HEK293 (cell line): ENCODE data around the gene SCN8A.
A peak's percentile ranks its signal among the peaks of the same experiment; 100 is the strongest.

Source experiments
- HOXC10 ChIP-seq: sonication (generic); formaldehyde crosslinking; IDR thresholded peaks from 2 replicates; pipeline ENCODE4 v1.8.1; 2023; ENCODE audit warnings: mild to moderate bottlenecking, missing genetic modification reagents
- KLF1 ChIP-seq: fragments of 450-650 bp; formaldehyde crosslinking; IDR thresholded peaks from 2 replicates; pipeline ENCODE4 v1.5.1; 2016; ENCODE audit warnings: missing biosample characterization, missing genetic modification characterization
- KLF9 ChIP-seq: fragments of 450-650 bp; formaldehyde crosslinking; IDR thresholded peaks from 2 replicates; pipeline ENCODE4 v1.5.1; 2016; ENCODE audit warnings: missing biosample characterization, missing genetic modification characterization, low read depth
- RBAK ChIP-seq: fragments of 450-650 bp; formaldehyde crosslinking; IDR thresholded peaks from 2 replicates; pipeline ENCODE4 v1.5.1; 2016; ENCODE audit warnings: missing biosample characterization, missing genetic modification characterization
- SALL2 ChIP-seq: fragments of 450-650 bp; formaldehyde crosslinking; IDR thresholded peaks from 2 replicates; pipeline ENCODE4 v1.5.0; 2017; ENCODE audit warnings: missing biosample characterization, mild to moderate bottlenecking, missing genetic modification characterization, borderline replicate concordance
- SCRT1 ChIP-seq: fragments of 450-650 bp; formaldehyde crosslinking; IDR thresholded peaks from 2 replicates; pipeline ENCODE4 v1.5.1; 2016; ENCODE audit warnings: missing biosample characterization, missing genetic modification characterization, borderline replicate concordance
- TRIM28 ChIP-seq: IDR thresholded peaks from 2 replicates; pipeline ENCODE4 v1.6.1; 2011; ENCODE audit warnings: low read length, control low read depth, borderline replicate concordance
- ZEB2 ChIP-seq: fragments of 450-650 bp; formaldehyde crosslinking; IDR thresholded peaks from 2 replicates; pipeline ENCODE4 v1.5.1; 2016; ENCODE audit warnings: missing biosample characterization, missing genetic modification characterization
- ZNF140 ChIP-seq: fragments of 450-650 bp; formaldehyde crosslinking; IDR thresholded peaks from 2 replicates; pipeline ENCODE4 v1.5.1; 2016; ENCODE audit warnings: missing biosample characterization, missing genetic modification characterization
- ZNF23 ChIP-seq: fragments of 450-650 bp; formaldehyde crosslinking; IDR thresholded peaks from 2 replicates; pipeline ENCODE4 v1.5.1; 2016; ENCODE audit warnings: missing biosample characterization, missing genetic modification characterization, borderline replicate concordance
- ZNF302 ChIP-seq: fragments of 450-650 bp; formaldehyde crosslinking; IDR thresholded peaks from 2 replicates; pipeline ENCODE4 v1.5.1; 2016; ENCODE audit warnings: missing biosample characterization, missing genetic modification characterization, low read depth
- ZNF311 ChIP-seq: fragments of 450-650 bp; formaldehyde crosslinking; IDR thresholded peaks from 2 replicates; pipeline ENCODE4 v1.5.1; 2017; ENCODE audit warnings: missing biosample characterization, missing genetic modification characterization, borderline replicate concordance
- ZNF324 ChIP-seq: fragments of 450-650 bp; formaldehyde crosslinking; IDR thresholded peaks from 2 replicates; pipeline ENCODE4 v1.5.1; 2016; ENCODE audit warnings: missing biosample characterization, missing genetic modification characterization
- ZNF335 ChIP-seq: fragments of 450-650 bp; formaldehyde crosslinking; conservative IDR thresholded peaks from 2 replicates; pipeline ENCODE4 v1.5.1; 2016; ENCODE audit warnings: missing biosample characterization, missing genetic modification characterization
- ZNF433 ChIP-seq: fragments of 450-650 bp; formaldehyde crosslinking; IDR thresholded peaks from 2 replicates; pipeline ENCODE4 v1.5.1; 2016; ENCODE audit warnings: missing biosample characterization, missing genetic modification characterization, low read depth
- ZNF548 ChIP-seq: fragments of 450-650 bp; formaldehyde crosslinking; IDR thresholded peaks from 2 replicates; pipeline ENCODE4 v1.5.1; 2016; ENCODE audit warnings: missing biosample characterization, missing genetic modification characterization
- ZNF571 ChIP-seq: fragments of 450-650 bp; formaldehyde crosslinking; IDR thresholded peaks from 2 replicates; pipeline ENCODE4 v1.5.0; 2017; ENCODE audit warnings: missing biosample characterization, missing genetic modification characterization
- ZNF660 ChIP-seq: fragments of 450-650 bp; IDR thresholded peaks from 2 replicates; pipeline ENCODE4 v1.5.1; 2018; ENCODE audit warnings: missing biosample characterization, mild to moderate bottlenecking, missing genetic modification characterization
- ZNF670 ChIP-seq: fragments of 450-650 bp; formaldehyde crosslinking; IDR thresholded peaks from 2 replicates; pipeline ENCODE4 v1.5.1; 2016; ENCODE audit warnings: missing biosample characterization, missing genetic modification characterization, low read depth
- ZNF701 ChIP-seq: fragments of 450-650 bp; formaldehyde crosslinking; IDR thresholded peaks from 2 replicates; pipeline ENCODE4 v1.5.1; 2016; ENCODE audit warnings: missing biosample characterization, missing genetic modification characterization
- ZNF707 ChIP-seq: fragments of 450-650 bp; formaldehyde crosslinking; IDR thresholded peaks from 2 replicates; pipeline ENCODE4 v1.5.1; 2016; ENCODE audit warnings: missing biosample characterization, missing genetic modification characterization
- ZNF791 ChIP-seq: fragments of 450-650 bp; formaldehyde crosslinking; IDR thresholded peaks from 2 replicates; pipeline ENCODE4 v1.5.1; 2016; ENCODE audit warnings: missing biosample characterization, missing genetic modification characterization
- ZNF837 ChIP-seq: fragments of 450-650 bp; formaldehyde crosslinking; IDR thresholded peaks from 2 replicates; pipeline ENCODE4 v1.5.1; 2016; ENCODE audit warnings: missing biosample characterization, missing genetic modification characterization
- ZSCAN30 ChIP-seq: fragments of 450-650 bp; IDR thresholded peaks from 2 replicates; pipeline ENCODE4 v1.5.1; 2018; ENCODE audit warnings: missing biosample characterization, mild to moderate bottlenecking, missing genetic modification characterization, moderate library complexity
- TF ChIP-seq, protein P1 (sequence below): fragments of 450-650 bp; formaldehyde crosslinking; IDR thresholded peaks from 2 replicates; pipeline ENCODE4 v1.5.1; 2016; ENCODE audit warnings: missing biosample characterization, missing genetic modification characterization
- TF ChIP-seq, protein P2 (sequence below): fragments of 450-650 bp; formaldehyde crosslinking; optimal IDR thresholded peaks from 2 replicates; pipeline ENCODE3; 2016; ENCODE audit warnings: missing biosample characterization, mild to moderate bottlenecking, missing genetic modification characterization
- TF ChIP-seq, protein P3 (sequence below): sonication (generic); formaldehyde crosslinking; IDR thresholded peaks from 2 replicates; pipeline ENCODE4 v1.8.1; 2022; ENCODE audit warnings: mild to moderate bottlenecking, moderate library complexity, missing genetic modification reagents
- TF ChIP-seq, protein P4 (sequence below): fragments of 450-650 bp; formaldehyde crosslinking; IDR thresholded peaks from 2 replicates; pipeline ENCODE4 v1.5.1; 2016; ENCODE audit warnings: missing biosample characterization, missing genetic modification characterization
- TF ChIP-seq, protein P5 (sequence below): fragments of 450-650 bp; formaldehyde crosslinking; IDR thresholded peaks from 2 replicates; pipeline ENCODE4 v1.5.1; 2017; ENCODE audit warnings: missing biosample characterization, missing genetic modification characterization
- TF ChIP-seq, protein P6 (sequence below): fragments of 450-650 bp; formaldehyde crosslinking; IDR thresholded peaks from 2 replicates; pipeline ENCODE4 v1.5.1; 2016; ENCODE audit warnings: missing biosample characterization, missing genetic modification characterization, low read depth
- TF ChIP-seq, protein P7 (sequence below): fragments of 450-650 bp; formaldehyde crosslinking; IDR thresholded peaks from 2 replicates; pipeline ENCODE4 v1.5.1; 2016; ENCODE audit warnings: missing biosample characterization, missing genetic modification characterization

Gene SCN8A

DNA sequence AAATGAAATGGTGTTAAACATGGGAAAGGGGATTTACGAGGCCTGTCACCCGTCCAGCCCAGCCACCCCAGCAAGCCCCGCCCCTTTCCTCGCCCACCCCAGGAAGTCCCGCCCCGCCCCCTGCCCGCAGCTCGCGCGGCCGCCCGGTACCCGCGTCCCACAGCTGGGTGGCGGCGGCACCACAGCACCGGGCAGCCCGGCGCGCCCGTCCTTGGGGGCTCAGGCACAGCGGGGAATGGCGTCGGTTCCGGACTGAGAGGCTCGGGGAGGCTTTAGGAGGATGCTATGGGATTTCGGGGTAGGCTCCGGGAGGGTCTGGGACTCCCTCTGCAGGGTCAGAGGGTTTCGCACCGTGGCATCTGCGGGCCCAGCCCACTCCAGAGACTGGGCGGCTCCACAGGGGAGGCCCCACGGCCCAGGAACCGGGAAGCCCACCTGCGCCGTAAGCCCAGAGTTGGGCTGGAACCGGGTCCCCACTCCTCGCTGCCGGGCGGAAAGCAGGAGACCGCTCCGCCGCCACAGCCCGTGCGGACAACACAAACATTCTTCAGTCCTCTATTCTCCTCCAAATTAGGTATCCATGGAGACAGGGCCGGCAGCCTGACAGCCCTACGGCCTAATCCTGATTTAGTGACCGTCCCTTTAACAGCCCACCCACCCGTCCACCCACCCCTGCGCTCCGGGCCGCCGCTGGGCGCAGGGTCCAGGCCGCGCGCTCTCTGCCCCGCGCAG is 256.0 kb downstream of the SCN8A start (continued):
- TF ChIP-seq KLF9 = 0 out of 2 replicates have a peak, but pooled peaks have one; percentile 31
- no peak for TF ChIP-seq ZNF670 (tag by site-specific recombination)
- peak; percentile 93 for TF ChIP-seq ZNF335 (tag by site-specific recombination)
- no peak for TF ChIP-seq SALL2 (tag by site-specific recombination)
- no peak for TF ChIP-seq ZNF707
- no peak for TF ChIP-seq ZNF324 (tag by site-specific recombination)
- TF ChIP-seq, protein P1, sequence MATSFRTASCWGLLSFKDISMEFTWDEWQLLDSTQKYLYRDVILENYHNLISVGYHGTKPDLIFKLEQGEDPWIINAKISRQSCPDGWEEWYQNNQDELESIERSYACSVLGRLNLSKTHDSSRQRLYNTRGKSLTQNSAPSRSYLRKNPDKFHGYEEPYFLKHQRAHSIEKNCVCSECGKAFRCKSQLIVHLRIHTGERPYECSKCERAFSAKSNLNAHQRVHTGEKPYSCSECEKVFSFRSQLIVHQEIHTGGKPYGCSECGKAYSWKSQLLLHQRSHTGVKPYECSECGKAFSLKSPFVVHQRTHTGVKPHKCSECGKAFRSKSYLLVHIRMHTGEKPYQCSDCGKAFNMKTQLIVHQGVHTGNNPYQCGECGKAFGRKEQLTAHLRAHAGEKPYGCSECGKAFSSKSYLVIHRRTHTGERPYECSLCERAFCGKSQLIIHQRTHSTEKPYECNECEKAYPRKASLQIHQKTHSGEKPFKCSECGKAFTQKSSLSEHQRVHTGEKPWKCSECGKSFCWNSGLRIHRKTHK (tag by site-specific recombination) = no peak
- TF ChIP-seq SCRT1 (tag by site-specific recombination) = no peak
- TF ChIP-seq, protein P2, sequence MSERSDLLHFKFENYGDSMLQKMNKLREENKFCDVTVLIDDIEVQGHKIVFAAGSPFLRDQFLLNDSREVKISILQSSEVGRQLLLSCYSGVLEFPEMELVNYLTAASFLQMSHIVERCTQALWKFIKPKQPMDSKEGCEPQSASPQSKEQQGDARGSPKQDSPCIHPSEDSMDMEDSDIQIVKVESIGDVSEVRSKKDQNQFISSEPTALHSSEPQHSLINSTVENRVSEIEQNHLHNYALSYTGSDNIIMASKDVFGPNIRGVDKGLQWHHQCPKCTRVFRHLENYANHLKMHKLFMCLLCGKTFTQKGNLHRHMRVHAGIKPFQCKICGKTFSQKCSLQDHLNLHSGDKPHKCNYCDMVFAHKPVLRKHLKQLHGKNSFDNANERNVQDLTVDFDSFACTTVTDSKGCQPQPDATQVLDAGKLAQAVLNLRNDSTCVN (tag by site-specific recombination) = peak; percentile 63
- no peak for TF ChIP-seq ZNF837 (tag by site-specific recombination)
- no peak for TF ChIP-seq ZNF433
- no peak for TF ChIP-seq ZNF660 (tag by site-specific recombination)
- TF ChIP-seq TRIM28 = no peak
- no peak for TF ChIP-seq RBAK (tag by site-specific recombination)
- TF ChIP-seq, protein P3, sequence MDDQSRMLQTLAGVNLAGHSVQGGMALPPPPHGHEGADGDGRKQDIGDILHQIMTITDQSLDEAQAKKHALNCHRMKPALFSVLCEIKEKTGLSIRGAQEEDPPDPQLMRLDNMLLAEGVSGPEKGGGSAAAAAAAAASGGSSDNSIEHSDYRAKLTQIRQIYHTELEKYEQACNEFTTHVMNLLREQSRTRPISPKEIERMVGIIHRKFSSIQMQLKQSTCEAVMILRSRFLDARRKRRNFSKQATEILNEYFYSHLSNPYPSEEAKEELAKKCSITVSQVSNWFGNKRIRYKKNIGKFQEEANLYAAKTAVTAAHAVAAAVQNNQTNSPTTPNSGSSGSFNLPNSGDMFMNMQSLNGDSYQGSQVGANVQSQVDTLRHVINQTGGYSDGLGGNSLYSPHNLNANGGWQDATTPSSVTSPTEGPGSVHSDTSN (CRISPR knock-in tag) = no peak
- no peak for TF ChIP-seq ZNF791 (tag by site-specific recombination)
- TF ChIP-seq KLF1 (tag by site-specific recombination) = no peak
- TF ChIP-seq ZEB2 (tag by site-specific recombination) = peak; percentile 43
- 0 out of 2 replicates have a peak, but pooled peaks have one; percentile 22 for TF ChIP-seq ZSCAN30 (tag by site-specific recombination)
- TF ChIP-seq ZNF701 (tag by site-specific recombination) = no peak
- TF ChIP-seq, protein P4, sequence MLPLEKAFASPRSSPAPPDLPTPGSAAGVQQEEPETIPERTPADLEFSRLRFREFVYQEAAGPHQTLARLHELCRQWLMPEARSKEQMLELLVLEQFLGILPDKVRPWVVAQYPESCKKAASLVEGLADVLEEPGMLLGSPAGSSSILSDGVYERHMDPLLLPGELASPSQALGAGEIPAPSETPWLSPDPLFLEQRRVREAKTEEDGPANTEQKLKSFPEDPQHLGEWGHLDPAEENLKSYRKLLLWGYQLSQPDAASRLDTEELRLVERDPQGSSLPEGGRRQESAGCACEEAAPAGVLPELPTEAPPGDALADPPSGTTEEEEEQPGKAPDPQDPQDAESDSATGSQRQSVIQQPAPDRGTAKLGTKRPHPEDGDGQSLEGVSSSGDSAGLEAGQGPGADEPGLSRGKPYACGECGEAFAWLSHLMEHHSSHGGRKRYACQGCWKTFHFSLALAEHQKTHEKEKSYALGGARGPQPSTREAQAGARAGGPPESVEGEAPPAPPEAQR (tag by site-specific recombination) = no peak
- TF ChIP-seq ZNF571 (tag by site-specific recombination) = no peak
- TF ChIP-seq ZNF548 (tag by site-specific recombination) = no peak
- TF ChIP-seq, protein P5, sequence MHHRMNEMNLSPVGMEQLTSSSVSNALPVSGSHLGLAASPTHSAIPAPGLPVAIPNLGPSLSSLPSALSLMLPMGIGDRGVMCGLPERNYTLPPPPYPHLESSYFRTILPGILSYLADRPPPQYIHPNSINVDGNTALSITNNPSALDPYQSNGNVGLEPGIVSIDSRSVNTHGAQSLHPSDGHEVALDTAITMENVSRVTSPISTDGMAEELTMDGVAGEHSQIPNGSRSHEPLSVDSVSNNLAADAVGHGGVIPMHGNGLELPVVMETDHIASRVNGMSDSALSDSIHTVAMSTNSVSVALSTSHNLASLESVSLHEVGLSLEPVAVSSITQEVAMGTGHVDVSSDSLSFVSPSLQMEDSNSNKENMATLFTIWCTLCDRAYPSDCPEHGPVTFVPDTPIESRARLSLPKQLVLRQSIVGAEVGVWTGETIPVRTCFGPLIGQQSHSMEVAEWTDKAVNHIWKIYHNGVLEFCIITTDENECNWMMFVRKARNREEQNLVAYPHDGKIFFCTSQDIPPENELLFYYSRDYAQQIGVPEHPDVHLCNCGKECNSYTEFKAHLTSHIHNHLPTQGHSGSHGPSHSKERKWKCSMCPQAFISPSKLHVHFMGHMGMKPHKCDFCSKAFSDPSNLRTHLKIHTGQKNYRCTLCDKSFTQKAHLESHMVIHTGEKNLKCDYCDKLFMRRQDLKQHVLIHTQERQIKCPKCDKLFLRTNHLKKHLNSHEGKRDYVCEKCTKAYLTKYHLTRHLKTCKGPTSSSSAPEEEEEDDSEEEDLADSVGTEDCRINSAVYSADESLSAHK (tag by site-specific recombination) = no peak
- no peak for TF ChIP-seq ZNF311 (tag by site-specific recombination)
- TF ChIP-seq HOXC10 = no peak
- no peak for TF ChIP-seq ZNF140 (tag by site-specific recombination)
- TF ChIP-seq ZNF23 = no peak
- TF ChIP-seq, protein P6, sequence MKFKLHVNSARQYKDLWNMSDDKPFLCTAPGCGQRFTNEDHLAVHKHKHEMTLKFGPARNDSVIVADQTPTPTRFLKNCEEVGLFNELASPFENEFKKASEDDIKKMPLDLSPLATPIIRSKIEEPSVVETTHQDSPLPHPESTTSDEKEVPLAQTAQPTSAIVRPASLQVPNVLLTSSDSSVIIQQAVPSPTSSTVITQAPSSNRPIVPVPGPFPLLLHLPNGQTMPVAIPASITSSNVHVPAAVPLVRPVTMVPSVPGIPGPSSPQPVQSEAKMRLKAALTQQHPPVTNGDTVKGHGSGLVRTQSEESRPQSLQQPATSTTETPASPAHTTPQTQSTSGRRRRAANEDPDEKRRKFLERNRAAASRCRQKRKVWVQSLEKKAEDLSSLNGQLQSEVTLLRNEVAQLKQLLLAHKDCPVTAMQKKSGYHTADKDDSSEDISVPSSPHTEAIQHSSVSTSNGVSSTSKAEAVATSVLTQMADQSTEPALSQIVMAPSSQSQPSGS (tag by site-specific recombination) = no peak
- TF ChIP-seq, protein P7, sequence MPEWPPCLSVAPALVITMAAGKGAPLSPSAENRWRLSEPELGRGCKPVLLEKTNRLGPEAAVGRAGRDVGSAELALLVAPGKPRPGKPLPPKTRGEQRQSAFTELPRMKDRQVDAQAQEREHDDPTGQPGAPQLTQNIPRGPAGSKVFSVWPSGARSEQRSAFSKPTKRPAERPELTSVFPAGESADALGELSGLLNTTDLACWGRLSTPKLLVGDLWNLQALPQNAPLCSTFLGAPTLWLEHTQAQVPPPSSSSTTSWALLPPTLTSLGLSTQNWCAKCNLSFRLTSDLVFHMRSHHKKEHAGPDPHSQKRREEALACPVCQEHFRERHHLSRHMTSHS (tag by site-specific recombination) = no peak
- TF ChIP-seq ZNF302 = no peak
